Neural cell (in vitro differentiated cells): ENCODE data around the gene SLC6A15.

Experiments
- CTCF ChIP-seq: fragments of 450-650 bp; IDR thresholded peaks from 2 replicates; pipeline ENCODE4 v1.5.1; 2014; ENCODE audit warnings: antibody characterized with exemption, mild to moderate bottlenecking, moderate library complexity; ENCODE audit not compliant: poor library complexity, severe bottlenecking
- EP300 ChIP-seq: fragments of 450-650 bp; conservative IDR thresholded peaks from 2 replicates; pipeline ENCODE4 v1.6.1; 2014; ENCODE audit warnings: antibody characterized with exemption, mild to moderate bottlenecking, moderate library complexity; ENCODE audit not compliant: poor library complexity, severe bottlenecking
- EZH2 ChIP-seq: fragments of 200-600, 300-800 bp; shearing (Covaris generic), sonication (generic); IDR thresholded peaks from 2 replicates; pipeline ENCODE4 v1.6.1; 2014; ENCODE audit warnings: antibody characterized with exemption, low read length, borderline replicate concordance, mild to moderate bottlenecking; ENCODE audit not compliant: insufficient read depth, poor library complexity, severe bottlenecking
- MXI1 ChIP-seq: fragments of 450-650 bp; conservative IDR thresholded peaks from 2 replicates; pipeline ENCODE4 v1.6.1; 2014; ENCODE audit warnings: antibody characterized with exemption, mild to moderate bottlenecking; ENCODE audit not compliant: poor library complexity, severe bottlenecking
- POLR2AphosphoS5 ChIP-seq: IDR thresholded peaks from 2 replicates; pipeline ENCODE4 v1.6.1; 2012
- RAD21 ChIP-seq: fragments of 450-650 bp; conservative IDR thresholded peaks from 2 replicates; pipeline ENCODE4 v1.6.1; 2014; ENCODE audit warnings: antibody characterized with exemption, mild to moderate bottlenecking, moderate library complexity
- REST ChIP-seq: IDR thresholded peaks from 2 replicates; pipeline ENCODE4 v1.6.1; 2012; ENCODE audit warnings: borderline replicate concordance

GRCh38 chr12:84862186-84862585, 50.4 kb downstream of the SLC6A15 start:
- no peak for TF ChIP-seq CTCF
- TF ChIP-seq REST = no peak
- no peak for TF ChIP-seq EZH2
- no peak for TF ChIP-seq MXI1
- TF ChIP-seq POLR2AphosphoS5 = no peak
- TF ChIP-seq EP300 = no peak
- no peak for TF ChIP-seq RAD21
